ENCODE results near the gene ANKRD16.
"Not testable (repeated sequence)": the region's sequence is repeated elsewhere in the genome, so short reads cannot be mapped to it uniquely, and the experiment has no call there.

ANKRD16 gene

GRCh38 chr10:5889624-5890451 is at the start of gene ANKRD16, which contains the start of gene FBH1:
Gene ANKRD16, minus strand, starts transcription at chr10:5889893. Its CDS starts 539 bp downstream, at chr10:5889354.
Gene FBH1, plus strand, starts transcription at chr10:5890243. Its CDS starts 103 bp downstream, at chr10:5890346.
- peak; percentile 99 for DNase-seq

GRCh38 chr10:5938291-5938690 is 48.6 kb upstream of the ANKRD16 start:
- no peak for DNase-seq

GRCh38 chr10:5937016-5937415 is 47.3 kb upstream of the ANKRD16 start:
- no peak for DNase-seq

- no peak for DNase-seq
These were observed 45.9 kb upstream of the ANKRD16 start for GRCh38 chr10:5935628-5936027.

- DNase-seq, result no peak
These were observed 44.3 kb upstream of the ANKRD16 start for GRCh38 chr10:5933909-5934546.

GRCh38 chr10:5932345-5932744 is 42.7 kb upstream of the ANKRD16 start:
- no peak for DNase-seq

- no peak for DNase-seq
These were observed 40.6 kb upstream of the ANKRD16 start for GRCh38 chr10:5930272-5930671.

- DNase-seq, result no peak
These were observed 39.7 kb upstream of the ANKRD16 start for GRCh38 chr10:5929442-5929841.

- no peak for DNase-seq
These were observed 37.6 kb upstream of the ANKRD16 start for GRCh38 chr10:5927306-5927705.

GRCh38 chr10:5924889-5925288 is 35.2 kb upstream of the ANKRD16 start:
- no peak for DNase-seq

GRCh38 chr10:5921746-5922145 is 32.1 kb upstream of the ANKRD16 start:
- no peak for DNase-seq

- DNase-seq, result no peak
These were observed 29.9 kb upstream of the ANKRD16 start for GRCh38 chr10:5919568-5919967.

GRCh38 chr10:5918763-5919162 is 29.1 kb upstream of the ANKRD16 start:
- no peak for DNase-seq

GRCh38 chr10:5917305-5917704 is 27.6 kb upstream of the ANKRD16 start:
- no peak for DNase-seq

- no peak for DNase-seq
These were observed 25.8 kb upstream of the ANKRD16 start for GRCh38 chr10:5915451-5915850.

GRCh38 chr10:5913736-5914135 is 24.0 kb upstream of the ANKRD16 start:
- DNase-seq, result no peak

GRCh38 chr10:5911670-5912069 is 22.0 kb upstream of the ANKRD16 start:
- DNase-seq, result no peak

- DNase-seq, result no peak
These were observed 20.8 kb upstream of the ANKRD16 start for GRCh38 chr10:5910323-5911100.

- DNase-seq, result not testable (repeated sequence)
These were observed 19.0 kb upstream of the ANKRD16 start for GRCh38 chr10:5908676-5909075.

- no peak for DNase-seq
These were observed 17.0 kb upstream of the ANKRD16 start for GRCh38 chr10:5906651-5907050.

GRCh38 chr10:5905854-5906507 is 16.3 kb upstream of the ANKRD16 start:
- DNase-seq, result no peak

- DNase-seq, result peak; percentile 36
These were observed 14.5 kb upstream of the ANKRD16 start for GRCh38 chr10:5904227-5904626.

- no peak for DNase-seq
These were observed 13.9 kb upstream of the ANKRD16 start for GRCh38 chr10:5903563-5903962.
